SJSA1 (cell line): ENCODE data around the gene ADAM10. TPM values are rescaled to one million over a fixed set of nuclear protein-coding genes. Genes with fewer than 3 reads are reported as not detected.
A peak's percentile ranks its signal among the peaks of the same experiment; 100 is the strongest.

Experiments
- DNase-seq, 2 experiments: peaks; one replicate each; pipeline ENCODE4 v3.0.0-alpha.2; 2015 to 2020; ENCODE audit warnings: low spot score in 2 of 2, low read depth in 1 of 2
- H3K27ac ChIP-seq: fragments of 250-450 bp; sonication (Bioruptor Pico); 2 replicates; pipeline ENCODE4 v1.5.1; 2020; ENCODE audit warnings: mild to moderate bottlenecking, moderate library complexity
- H3K27me3 ChIP-seq: fragments of 250-450 bp; sonication (Bioruptor Pico); replicated peaks from 2 replicates; pipeline ENCODE4 v1.5.1; 2020; ENCODE audit warnings: mild to moderate bottlenecking, moderate library complexity
- H3K36me3 ChIP-seq: fragments of 250-450 bp; sonication (Bioruptor Pico); 2 replicates; pipeline ENCODE4 v1.5.1; 2020; ENCODE audit warnings: mild to moderate bottlenecking
- H3K4me1 ChIP-seq: fragments of 250-450 bp; sonication (Bioruptor Pico); replicated peaks from 2 replicates; pipeline ENCODE4 v1.6.1; 2021; ENCODE audit warnings: mild to moderate bottlenecking
- H3K4me3 ChIP-seq: fragments of 250-450 bp; sonication (Bioruptor Pico); 2 replicates; pipeline ENCODE4 v1.5.1; 2020; ENCODE audit warnings: mild to moderate bottlenecking
- H3K9me3 ChIP-seq: fragments of 250-450 bp; sonication (Bioruptor Pico); replicated peaks from 2 replicates; pipeline ENCODE4 v1.5.1; 2020; ENCODE audit warnings: mild to moderate bottlenecking
- total RNA-seq: library from RNA; depleted of rRNA; stranded (reverse); fragments of >200 nt; shearing (Covaris generic); gene quantifications from 2 replicates; pipeline ENCODE4 v1.2.3, GENCODE V29; 2014

The ADAM10 gene
- total RNA-seq, 1 experiment from 2014 or later = 137 TPM

DNA sequence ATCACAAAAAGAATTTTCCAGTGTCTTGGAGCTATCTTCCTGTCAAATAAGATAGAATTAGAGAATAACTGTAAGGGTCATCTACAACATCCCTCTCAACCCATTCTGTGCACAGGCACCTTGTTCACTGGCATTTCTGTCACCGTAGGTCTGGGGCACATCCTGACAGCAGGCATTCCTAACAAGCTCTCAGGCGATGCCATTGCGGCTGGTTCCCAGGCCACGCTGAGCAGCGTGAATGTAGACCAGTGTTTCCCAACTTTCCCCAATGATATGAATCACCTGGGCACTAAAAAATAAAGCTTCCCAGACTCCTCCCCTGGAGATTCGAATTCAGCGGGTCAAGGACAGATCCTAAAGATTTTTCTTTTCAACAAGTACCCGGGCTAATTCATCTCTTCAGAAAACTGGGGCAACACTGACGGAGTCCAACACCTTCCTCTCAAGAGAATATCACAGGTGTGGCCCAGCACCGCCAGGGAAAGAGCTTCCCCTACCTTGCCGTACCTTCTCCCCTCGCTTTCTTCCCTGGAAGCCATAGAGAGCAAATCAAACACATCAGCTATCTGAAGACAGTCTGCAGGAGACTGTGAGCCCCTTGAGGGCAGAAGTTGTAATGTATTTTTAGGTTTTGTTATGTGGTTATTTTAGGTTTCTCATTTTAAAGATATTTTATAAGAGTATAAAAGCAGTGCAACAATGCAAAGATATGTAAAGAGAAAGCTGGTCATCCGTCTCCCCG lies 174.3 kb downstream of the ADAM10 start:
- Histone ChIP-seq H3K9me3 (no peaks in the 10 kb centered on the region), H3K36me3 (no peaks in the 10 kb centered on the region), H3K4me3 (no peak overlapping the region), H3K4me1 (no peaks in the 10 kb centered on the region), H3K27me3 (no peaks in the 10 kb centered on the region), H3K27ac (no peak overlapping the region)
- no peak for DNase-seq

DNA sequence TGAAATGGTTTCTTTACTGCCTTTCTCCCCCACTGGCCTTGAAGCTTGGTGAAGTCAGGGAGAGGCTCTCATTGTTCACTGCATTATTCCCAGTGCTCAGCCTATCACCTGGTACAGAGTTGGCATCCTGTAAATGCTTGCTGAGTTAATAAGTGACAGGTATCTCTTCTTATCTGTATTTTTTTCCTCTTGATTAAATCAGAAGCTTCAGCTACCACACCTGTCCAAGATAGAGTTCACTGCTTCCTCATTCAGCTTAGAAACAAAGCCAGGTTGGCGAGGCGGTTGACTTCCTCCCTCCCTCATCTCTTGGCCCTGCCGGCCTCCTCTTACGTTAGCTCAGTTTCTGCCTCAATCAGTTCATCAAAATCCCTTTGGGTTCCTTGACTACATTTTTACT lies 174.9 kb downstream of the ADAM10 start:
- no peaks in the 10 kb centered on the region for H3K4me1 ChIP-seq
- no peak overlapping the region for H3K4me3 ChIP-seq
- H3K27ac ChIP-seq = no peak overlapping the region
- DNase-seq = no peak
- H3K36me3 ChIP-seq = no peaks in the 10 kb centered on the region
- H3K9me3 ChIP-seq = no peaks in the 10 kb centered on the region
- H3K27me3 ChIP-seq = no peaks in the 10 kb centered on the region

DNA sequence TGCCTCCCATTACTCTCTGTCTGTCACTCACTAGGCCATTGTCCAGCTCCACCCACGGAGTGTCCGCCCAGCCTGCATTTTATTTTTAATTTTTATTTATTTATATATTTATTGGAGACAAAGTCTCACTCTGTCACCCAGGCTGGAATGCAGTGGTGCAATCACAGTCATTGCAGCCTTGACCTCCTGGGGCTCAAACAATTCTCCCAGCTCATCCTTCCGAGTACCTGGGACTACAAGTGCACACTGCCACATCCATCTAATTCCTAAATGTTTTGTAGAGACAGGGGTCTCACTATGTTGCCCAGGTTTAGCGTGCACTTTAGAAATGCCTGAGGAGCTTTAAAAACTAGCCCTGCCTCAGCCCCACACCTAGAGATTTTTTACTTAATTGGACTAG lies 176.2 kb downstream of the ADAM10 start:
- H3K27me3 ChIP-seq = no peaks in the 10 kb centered on the region
- DNase-seq = no peak
- H3K4me1 ChIP-seq = no peaks in the 10 kb centered on the region
- H3K4me3 ChIP-seq = no peak overlapping the region
- H3K9me3 ChIP-seq = no peaks in the 10 kb centered on the region
- no peak overlapping the region for H3K27ac ChIP-seq
- no peaks in the 10 kb centered on the region for H3K36me3 ChIP-seq

DNA sequence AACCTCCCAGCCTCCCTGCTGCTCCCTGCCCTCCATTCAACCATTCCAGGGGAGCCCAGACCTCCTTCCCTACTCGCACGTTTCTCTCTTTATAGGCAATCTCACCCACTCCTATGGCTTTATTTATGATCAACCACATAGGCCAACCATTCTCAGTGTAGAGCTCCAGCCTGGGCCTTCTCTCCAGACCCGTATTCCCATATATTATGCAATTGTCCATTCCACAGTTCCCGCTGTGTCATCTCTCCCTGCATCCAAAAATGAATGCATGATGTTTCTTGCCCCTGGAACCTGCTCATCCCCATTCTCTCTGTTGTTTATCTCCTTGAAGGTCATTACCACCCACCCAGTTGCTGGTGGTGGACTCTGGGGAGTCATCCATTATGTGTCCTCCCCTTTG lies 177.0 kb downstream of the ADAM10 start:
- Histone ChIP-seq H3K36me3 (no peaks in the 10 kb centered on the region), H3K4me3 (no peak overlapping the region), H3K4me1 (peaks cover 3% of the 10 kb centered on the region; the same call in 1 of the 2 replicates), H3K9me3 (no peaks in the 10 kb centered on the region), H3K27me3 (no peaks in the 10 kb centered on the region), H3K27ac (no peak overlapping the region)
- DNase-seq = no peak

DNA sequence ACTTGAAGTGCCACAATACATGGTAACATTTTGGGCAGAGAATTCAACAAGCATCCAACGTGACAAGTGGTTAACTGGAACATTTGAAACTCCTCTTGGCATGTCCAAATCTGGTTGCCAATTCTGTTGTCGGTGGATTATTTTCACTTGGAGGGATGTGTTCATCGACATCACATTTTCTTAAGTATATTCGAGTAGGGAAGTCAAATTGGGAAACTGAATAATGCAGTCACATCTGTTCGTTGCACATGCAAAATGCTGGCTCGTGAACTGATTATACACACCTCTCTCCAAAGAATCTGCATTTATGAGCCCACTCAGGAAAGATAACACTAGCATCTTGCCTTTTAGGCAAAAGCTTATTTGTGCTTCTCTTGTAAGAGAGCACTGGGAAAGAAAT lies 178.0 kb downstream of the ADAM10 start:
- Histone ChIP-seq H3K4me1 (peaks cover 3% of the 10 kb centered on the region; the same call in 1 of the 2 replicates), H3K36me3 (no peaks in the 10 kb centered on the region), H3K27me3 (no peaks in the 10 kb centered on the region), H3K9me3 (no peaks in the 10 kb centered on the region), H3K27ac (no peak overlapping the region), H3K4me3 (no peak overlapping the region)
- DNase-seq = no peak

DNA sequence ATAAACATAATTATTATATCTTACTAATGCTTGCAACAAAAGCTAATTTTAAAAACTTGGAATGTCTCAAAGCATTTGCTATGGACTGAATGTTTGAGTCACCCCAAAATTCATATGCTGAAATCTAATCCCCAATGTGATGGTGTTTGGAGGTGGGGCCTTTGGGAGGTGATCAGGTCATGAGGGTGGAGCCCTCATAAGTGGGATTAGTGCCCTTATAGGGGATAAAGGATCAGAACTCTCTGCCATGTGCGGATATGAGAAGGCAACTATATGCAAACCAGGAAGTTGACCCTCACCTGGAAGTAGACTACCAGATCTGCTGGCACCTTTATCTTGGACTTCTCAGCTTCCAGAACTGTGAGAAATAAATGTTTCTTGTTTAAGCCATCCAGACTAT lies 180.1 kb downstream of the ADAM10 start:
- no peak for DNase-seq
- Histone ChIP-seq H3K27me3 (no peaks in the 10 kb centered on the region), H3K9me3 (no peaks in the 10 kb centered on the region), H3K4me3 (no peak overlapping the region), H3K36me3 (no peaks in the 10 kb centered on the region), H3K4me1 (peaks cover 3% of the 10 kb centered on the region; the same call in 1 of the 2 replicates), H3K27ac (no peak overlapping the region)

DNA sequence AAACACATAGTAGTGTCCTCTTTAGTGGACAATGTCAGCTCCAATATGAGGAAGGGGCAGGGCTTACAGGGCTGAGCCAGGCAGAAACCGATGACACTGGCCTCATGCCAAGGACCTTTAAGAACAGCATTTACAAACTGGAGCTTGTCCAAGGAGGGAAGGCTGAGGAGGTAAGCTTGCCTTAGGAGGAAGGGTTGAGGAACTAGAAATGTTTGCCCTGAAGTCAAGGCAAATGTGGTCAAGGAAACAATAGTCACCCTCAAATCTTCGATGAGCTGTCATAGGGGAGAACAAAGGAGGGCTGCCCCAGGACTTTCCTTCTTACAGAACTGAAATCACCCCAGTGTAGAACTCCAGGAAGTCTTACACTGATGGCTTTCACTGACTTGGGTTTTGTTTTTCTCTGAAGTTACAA lies 181.3 kb downstream of the ADAM10 start:
- peak in 1 of 2 experiments; percentile 25 for DNase-seq
- no peaks in the 10 kb centered on the region for H3K9me3 ChIP-seq
- H3K4me3 ChIP-seq = no peak overlapping the region
- peaks cover 3% of the 10 kb centered on the region; the same call in 1 of the 2 replicates for H3K4me1 ChIP-seq
- H3K27me3 ChIP-seq = no peaks in the 10 kb centered on the region
- H3K27ac ChIP-seq = no peak overlapping the region
- H3K36me3 ChIP-seq = no peaks in the 10 kb centered on the region

DNA sequence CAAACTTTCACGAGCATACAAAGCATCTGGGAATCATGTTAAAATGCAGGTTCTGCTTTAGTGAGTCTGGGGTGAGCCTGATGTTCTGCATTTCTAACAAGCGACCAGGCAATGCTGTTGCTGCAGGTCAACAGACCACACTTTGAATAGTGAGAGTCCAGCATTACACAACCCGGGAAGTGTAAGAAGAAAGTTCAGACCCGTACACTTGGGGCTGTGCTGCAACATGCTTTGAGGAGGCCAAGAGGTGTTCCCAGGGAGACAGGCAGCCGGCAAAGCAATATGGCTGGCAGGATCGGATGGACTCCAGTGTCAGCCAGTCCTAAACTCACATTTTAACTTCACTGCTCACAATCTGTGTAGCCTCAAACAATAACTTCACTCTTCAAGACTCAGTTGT lies 183.5 kb downstream of the ADAM10 start:
- no peak overlapping the region for H3K27ac ChIP-seq

DNA sequence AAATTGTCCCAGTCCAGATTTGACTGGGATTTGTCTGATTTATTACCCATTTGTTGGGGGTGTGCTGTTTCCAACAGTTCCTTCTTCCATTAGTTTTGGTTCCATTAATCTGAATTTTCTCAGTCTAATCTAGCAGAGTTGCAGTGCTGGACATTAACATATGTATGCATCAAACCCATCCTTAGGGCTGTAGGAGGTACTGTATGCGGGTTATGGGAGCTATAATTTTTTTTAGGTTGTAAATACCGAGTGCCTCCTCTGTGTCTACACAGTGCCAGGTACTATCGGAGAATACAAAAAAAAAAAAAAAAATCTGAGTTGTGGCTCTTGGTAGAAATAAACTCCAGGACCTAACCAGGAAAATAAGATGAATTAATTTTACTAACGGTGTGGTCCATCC lies 183.9 kb downstream of the ADAM10 start:
- no peak overlapping the region for H3K4me3 ChIP-seq
- peaks cover 3% of the 10 kb centered on the region; the same call in 1 of the 2 replicates for H3K4me1 ChIP-seq
- no peak for DNase-seq
- H3K36me3 ChIP-seq = no peaks in the 10 kb centered on the region
- no peaks in the 10 kb centered on the region for H3K27me3 ChIP-seq
- no peak overlapping the region for H3K27ac ChIP-seq
- H3K9me3 ChIP-seq = no peaks in the 10 kb centered on the region

More for the DNA sequence above, 183.5 kb downstream of the ADAM10 start:
- H3K36me3 ChIP-seq = no peaks in the 10 kb centered on the region
- DNase-seq = no peak
- H3K9me3 ChIP-seq = no peaks in the 10 kb centered on the region
- H3K4me1 ChIP-seq = peaks cover 3% of the 10 kb centered on the region; the same call in 1 of the 2 replicates
- no peaks in the 10 kb centered on the region for H3K27me3 ChIP-seq
- no peak overlapping the region for H3K4me3 ChIP-seq

DNA sequence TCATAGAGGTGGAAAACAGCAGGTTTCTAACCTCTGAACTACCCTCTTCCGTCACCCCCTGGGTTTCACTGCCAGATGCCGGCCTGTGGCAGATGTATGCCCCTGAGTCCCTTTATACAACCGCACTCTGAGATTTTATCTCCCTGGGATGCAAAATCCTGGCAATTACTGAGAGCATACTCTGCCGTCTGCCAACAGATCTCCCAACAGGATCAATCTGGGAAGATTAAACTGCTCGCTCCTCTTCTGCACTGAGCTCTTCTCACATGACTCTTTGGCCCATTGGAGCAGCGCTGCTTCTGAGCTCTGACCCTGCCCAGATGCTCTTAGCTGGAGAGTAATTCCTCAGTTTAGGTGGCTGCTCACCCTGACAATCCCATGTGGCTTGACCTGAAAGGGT lies 184.5 kb downstream of the ADAM10 start:
- no peaks in the 10 kb centered on the region for H3K9me3 ChIP-seq
- H3K4me1 ChIP-seq = peaks cover 3% of the 10 kb centered on the region; the same call in 1 of the 2 replicates
- H3K4me3 ChIP-seq = no peak overlapping the region
- no peak overlapping the region for H3K27ac ChIP-seq
- no peak for DNase-seq
- H3K36me3 ChIP-seq = no peaks in the 10 kb centered on the region
- H3K27me3 ChIP-seq = no peaks in the 10 kb centered on the region

DNA sequence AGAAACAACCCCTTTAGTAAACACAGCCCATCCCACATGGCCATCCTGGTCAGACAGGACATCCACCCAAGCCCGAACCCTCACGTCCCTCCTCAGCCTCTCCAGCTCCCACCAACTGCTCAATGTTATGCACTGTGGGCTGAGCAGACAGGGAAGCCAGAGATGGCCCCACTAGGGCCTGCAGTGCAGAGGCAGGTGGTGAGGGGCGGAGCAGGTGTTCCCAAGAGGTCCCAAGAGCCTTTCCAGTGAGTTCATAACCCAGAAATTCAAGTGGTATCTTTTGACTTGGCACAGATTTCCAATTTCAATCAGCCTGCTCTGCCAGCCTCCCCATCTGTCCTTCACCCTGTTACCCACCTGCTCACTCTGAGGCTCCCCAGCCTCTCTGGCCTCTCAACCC lies 187.4 kb downstream of the ADAM10 start:
- H3K27me3 ChIP-seq = no peaks in the 10 kb centered on the region
- H3K36me3 ChIP-seq = no peaks in the 10 kb centered on the region
- H3K4me3 ChIP-seq = no peak overlapping the region
- H3K4me1 ChIP-seq = no peaks in the 10 kb centered on the region
- no peak overlapping the region for H3K27ac ChIP-seq
- no peaks in the 10 kb centered on the region for H3K9me3 ChIP-seq
- no peak for DNase-seq

DNA sequence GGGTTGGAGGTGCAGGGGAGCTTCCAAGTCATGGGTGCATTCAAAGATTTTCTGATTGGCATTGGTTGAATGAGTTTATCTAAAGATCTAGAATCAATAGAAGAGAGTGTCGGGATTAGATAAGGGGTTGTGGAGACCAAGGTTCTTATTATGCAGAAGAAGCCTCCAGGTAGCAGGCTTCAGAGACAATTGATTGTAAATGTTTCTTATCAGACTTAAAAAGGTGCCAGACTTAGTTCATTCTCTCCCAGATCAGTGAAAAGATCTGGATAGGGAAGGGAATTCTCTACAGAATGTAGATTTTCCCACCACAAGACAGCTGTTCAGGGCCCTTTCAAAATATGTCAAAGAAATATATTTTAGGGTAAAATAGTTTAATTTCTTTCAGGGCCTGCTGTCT lies 188.2 kb downstream of the ADAM10 start:
- Histone ChIP-seq H3K9me3 (no peaks in the 10 kb centered on the region), H3K36me3 (no peaks in the 10 kb centered on the region), H3K4me1 (no peaks in the 10 kb centered on the region), H3K4me3 (no peak overlapping the region), H3K27ac (no peak overlapping the region), H3K27me3 (no peaks in the 10 kb centered on the region)
- DNase-seq = no peak

DNA sequence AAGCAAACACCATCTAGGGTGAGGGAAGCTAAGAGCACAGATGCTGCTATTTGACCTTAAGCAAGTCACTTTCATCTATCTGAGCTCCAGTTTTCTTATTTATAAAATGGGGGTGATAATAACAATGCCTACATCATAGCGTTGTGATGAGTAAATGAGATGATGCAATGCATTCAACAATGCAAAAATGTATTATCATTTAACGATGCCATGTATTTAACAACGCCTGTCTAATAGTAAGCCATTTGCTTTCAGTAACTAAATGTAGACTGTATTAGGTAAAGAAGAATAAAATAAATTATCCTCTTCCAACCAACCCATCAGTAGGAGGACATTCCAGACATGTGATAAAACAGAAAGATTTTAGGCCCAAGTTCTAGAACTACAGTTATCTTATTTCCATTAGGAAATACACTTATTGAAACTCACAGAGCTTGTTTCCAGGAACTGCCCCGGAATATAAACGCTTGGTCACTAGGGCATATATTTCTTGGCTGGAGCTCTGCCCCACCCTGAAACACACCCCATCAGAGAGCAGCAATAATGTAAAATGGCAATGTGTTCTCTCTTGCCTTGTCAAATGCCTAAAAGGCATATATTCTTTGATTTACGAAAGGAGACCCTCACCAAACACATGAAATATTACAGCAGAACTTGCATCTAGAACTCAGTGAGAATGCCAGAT lies 189.5 kb downstream of the ADAM10 start:
- Histone ChIP-seq H3K9me3 (no peaks in the 10 kb centered on the region), H3K4me1 (no peaks in the 10 kb centered on the region), H3K27me3 (no peaks in the 10 kb centered on the region), H3K27ac (no peak overlapping the region), H3K36me3 (no peaks in the 10 kb centered on the region), H3K4me3 (no peak overlapping the region)
- DNase-seq = no peak

DNA sequence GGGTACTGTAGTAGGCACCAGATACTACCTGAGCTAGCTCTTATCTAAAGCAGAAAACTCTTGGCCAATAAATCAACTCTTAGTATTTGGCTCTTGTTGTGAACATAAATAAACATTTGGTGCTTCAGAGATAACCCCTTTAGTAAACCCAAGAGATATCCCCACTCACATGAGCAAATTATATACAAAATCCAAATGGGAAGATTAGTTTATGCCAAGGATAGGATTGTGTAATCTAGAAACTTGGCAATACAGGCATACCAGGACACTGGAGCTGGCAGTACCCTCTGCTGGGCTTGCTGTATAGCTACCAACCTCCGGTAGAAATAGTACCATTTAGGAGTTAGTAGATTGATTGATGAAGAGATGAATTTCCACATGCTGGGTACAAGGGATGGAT lies 190.7 kb downstream of the ADAM10 start:
- no peaks in the 10 kb centered on the region for H3K36me3 ChIP-seq
- H3K27me3 ChIP-seq = no peaks in the 10 kb centered on the region
- no peaks in the 10 kb centered on the region for H3K9me3 ChIP-seq
- no peak for DNase-seq
- H3K4me3 ChIP-seq = no peak overlapping the region
- no peaks in the 10 kb centered on the region for H3K4me1 ChIP-seq
- no peak overlapping the region for H3K27ac ChIP-seq
